Activated CD4-positive, alpha-beta T cell treated with anti-CD3 and anti-CD28 coated beads, Interleukin-2, amount 50 U/mL, for 1 hour (primary cell): Measurements from ENCODE around the gene NCOR2.

Experiments used
- DNase-seq: peaks from one replicate; pipeline ENCODE4 v3.0.0-alpha.2; 2020

NCOR2 gene

DNA sequence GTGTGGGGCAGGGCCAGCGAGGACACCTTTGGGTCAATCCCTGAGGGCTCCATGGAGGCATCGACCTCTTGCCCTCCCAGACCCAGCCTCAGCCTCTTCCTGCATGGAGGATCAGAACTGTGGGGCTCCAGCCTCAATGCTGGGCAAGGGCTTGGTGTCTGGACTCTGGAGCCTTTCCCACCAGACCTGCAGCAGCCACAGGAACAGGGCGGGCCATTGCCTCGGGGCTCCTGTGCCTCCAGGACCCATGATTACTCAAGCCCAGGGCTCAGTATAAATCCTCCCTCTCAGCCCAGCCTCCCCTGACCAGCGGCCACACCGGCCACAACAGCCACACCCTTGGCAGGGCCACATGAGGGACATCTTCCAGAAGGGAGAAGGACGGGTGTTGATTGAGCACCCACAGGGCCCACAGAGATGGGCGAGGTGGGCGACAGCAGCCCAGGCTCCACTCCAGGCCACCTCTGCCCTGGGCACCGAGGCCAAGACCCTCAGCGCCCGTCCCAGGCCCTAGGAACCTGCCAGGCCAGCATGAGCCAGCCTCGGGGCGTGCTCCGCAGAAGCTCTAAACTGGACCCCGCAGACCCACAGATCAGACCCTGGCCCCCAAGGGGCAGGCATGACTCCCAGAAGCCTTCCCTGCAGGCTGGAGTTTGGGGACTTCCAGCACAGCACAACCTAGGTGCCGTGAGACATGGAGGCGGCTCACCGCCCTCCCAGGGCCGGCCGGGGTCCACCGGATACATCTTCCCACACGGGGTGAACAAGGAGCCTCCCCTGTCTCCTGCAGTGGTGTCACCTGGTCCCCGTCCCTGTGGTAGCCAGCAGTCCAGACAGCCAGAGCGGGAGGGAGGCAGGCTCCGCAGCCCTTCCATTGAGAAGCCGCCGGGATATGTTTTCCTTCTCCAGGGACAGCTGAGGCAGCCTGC lies 25.1 kb downstream of the NCOR2 start:
- DNase-seq, result no peak

DNA sequence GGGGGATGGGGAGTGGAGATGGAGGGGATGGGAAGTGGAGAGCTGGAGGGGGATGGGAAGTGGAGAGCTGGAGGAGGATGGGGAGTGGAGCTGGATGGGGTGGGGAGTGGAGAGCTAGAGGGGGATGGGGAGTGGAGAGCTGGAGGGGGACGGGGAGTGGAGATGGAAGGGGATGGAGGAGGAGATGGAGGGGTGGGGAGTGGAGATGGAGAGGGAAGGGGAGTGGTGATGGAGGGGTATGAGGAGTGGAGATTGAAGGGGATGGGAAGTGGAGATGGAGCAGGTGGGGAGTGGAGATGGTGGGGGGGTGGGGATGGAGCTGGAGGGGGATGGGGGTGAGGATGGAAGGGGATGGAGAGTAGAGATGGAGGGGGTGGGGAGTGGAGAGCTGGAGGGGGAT lies 26.1 kb downstream of the NCOR2 start:
- no peak for DNase-seq

- DNase-seq, result no peak
Observed at GRCh38 chr12:124539084-124540041, 28.0 kb downstream of the NCOR2 start.

DNA sequence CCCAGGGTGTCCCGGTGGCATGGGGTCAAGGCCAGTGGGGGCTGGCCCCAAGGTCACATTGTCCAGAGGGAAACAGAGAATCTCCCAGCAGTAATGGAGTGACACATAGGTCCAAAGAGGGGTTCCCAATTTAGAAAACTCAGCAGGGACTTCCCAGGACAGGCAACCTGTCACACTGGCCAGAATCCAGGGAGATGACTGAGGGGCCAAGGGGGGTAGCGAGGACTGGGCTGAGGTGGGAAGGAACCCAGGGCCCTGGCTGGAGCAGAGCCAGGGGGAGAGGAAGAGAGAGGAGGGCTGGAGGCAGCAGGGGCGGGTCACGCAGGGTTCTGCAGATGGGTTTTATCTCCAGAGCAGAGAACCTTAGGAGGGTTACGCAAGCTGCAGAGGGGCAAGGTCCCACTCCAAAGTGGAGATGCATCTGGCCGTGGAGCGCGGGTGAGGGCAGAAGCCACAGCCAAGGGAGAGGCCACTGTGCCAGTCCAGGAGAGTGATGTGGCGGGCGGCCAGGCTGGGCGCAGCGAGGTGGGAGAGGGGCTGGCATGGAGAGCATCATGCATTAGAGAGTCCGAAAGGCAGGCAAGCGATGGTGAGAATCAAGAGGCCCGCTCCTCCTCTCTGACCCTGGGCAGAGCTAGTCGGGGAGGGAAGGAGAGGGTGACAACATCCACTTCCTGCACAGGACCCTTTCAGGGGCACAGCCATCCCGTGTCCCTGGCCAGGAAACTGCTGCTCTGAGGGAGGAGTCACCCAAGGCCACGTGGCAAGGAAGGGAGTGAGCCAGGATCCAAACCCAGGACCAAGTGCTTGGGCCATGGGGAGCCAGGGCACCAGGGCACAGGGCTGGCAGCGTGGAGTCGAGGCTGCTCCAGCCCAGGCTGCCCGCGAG lies 29.0 kb downstream of the NCOR2 start:
- DNase-seq, result no peak

DNA sequence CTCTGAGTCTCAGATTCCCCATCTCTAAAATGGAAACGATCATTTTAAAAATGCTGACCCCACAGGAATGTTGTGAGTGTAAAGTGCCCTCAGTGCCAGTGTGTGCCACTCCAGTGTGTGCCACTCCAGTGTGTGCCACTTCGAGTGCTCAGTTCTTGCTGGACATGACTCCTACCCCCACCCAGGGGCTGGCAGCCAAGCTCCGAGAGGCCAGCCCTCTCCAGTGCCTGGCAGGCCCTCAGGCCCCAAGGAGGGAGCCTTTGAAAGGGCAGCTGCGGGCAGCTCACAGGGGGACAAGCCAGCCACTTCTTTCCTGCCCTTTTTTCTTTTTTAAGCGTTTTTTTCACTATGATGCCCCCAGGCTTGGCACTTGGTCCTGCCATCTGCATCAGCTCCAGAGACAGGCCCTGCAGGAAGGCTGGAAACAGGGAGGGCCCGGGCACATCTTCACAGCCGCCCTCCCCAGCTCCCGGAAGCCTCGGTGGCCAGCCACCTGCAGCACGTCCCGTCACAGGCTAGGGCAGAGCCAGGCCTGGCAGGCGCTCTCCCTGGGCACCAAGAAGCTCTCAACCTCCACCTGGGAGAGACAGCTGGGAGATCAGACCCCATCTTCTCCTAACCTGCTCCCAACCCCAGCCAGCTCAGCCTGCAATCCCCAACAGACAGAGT lies 29.8 kb downstream of the NCOR2 start:
- no peak for DNase-seq

GRCh38 chr12:124536641-124537040 lies 30.8 kb downstream of the NCOR2 start:
- DNase-seq, result no peak

GRCh38 chr12:124534776-124535740 lies 32.4 kb downstream of the NCOR2 start:
- DNase-seq, result no peak

DNA sequence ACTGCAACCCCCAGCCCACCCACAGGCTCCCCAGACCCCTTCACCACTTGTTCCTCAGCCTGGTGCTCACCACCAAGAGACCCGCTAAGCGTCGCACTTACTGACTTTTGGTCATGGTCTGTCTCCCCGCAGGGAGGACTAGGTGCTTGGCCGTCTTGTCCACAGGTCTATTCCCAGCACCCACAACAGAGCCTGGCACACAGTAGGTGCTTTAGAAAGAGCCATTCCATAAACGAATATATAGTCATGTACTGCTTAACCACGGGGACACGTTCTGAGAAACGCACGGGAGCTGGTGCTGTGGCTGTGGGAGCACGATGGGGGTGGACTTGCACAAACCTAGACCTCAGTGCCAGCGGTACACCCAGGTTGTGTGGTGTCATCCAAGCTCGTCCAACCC lies 34.0 kb downstream of the NCOR2 start:
- DNase-seq, result no peak

DNA sequence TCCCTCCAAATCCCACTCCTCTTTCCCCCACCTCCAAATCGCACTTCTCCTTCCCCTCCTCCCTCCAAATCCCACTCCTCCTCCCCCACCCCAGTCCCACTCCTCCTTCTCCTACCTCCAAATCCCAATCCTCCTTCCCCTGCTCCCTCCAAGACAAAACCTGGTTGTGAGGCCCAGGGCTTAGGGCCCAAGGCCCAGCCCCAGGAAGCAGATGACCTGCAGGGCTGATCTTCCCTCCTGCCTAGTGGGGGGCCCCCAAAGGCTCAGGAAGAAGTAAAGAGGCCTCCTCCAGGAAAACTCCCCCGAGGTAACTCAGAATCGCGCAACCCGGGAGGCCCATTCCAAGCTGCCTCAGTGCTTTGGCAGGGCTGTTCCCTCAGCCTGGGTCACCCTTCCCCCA lies 34.4 kb downstream of the NCOR2 start:
- no peak for DNase-seq

GRCh38 chr12:124532331-124532750 lies 35.1 kb downstream of the NCOR2 start:
- no peak for DNase-seq

- DNase-seq, result no peak
Observed at GRCh38 chr12:124531906-124532305, 35.5 kb downstream of the NCOR2 start.

DNA sequence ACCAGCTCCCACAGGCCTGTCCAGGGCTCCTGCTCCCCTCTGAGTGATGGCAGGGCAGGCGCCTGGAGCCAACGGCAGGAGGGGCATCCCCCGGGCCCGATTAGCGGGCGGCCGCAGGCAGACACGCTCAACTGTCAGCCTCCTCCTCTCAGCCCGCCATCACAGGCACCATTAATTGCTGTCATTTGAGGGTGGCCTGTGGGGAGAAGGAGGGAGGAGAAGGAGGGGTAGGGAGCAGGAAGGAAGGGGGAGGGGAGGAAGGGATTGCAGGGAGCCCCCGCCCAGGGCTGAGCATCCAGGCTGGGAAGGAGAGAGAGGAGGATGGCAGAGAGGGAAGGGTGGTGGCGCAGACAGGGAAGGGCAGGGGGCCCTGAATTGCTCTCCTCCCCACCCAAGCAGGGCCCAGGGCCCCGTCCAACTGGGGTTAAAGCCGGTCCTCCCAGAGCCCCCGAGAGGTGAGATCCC lies 36.1 kb downstream of the NCOR2 start:
- DNase-seq, result no peak

GRCh38 chr12:124530637-124531263 lies 36.7 kb downstream of the NCOR2 start:
- DNase-seq, result no peak

- no peak for DNase-seq
Observed at GRCh38 chr12:124529565-124530276, 37.7 kb downstream of the NCOR2 start.

DNA sequence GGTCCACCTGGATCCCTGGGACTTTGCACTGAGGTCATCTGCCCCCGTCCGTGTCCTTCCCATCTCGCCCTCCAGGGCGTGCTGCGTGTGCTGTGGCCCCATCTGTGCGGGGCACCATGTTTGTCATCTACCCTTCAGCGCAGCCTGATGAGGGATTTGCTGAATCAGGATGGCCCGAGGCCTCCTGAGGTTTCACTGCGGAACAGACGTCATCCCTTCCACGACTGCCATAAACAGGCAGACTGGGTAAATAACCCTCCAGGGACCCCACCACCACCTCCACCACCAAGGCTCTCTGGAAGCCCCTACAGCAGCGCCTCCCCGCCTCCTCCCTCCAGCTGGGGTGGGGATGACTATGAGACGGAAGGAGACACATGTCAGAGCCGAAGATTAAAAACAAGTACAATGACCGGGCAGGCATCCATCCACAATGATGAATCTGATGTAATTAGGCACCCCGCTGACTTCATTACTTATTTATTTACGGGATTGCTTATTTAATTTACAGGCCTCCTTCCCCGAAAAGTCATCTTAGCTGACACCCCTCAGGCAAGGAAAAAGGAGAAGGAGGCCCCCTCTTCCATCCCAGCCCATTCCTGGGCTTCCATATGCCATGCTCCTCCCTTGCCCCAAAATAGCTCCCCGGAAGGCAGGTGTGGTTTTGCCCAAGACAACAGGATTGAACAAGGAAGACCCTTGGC lies 39.4 kb downstream of the NCOR2 start:
- no peak for DNase-seq

GRCh38 chr12:124525927-124526692 lies 41.3 kb downstream of the NCOR2 start:
- DNase-seq, result no peak

GRCh38 chr12:124525455-124525854 lies 42.0 kb downstream of the NCOR2 start:
- no peak for DNase-seq
